Trophoblast cell (in vitro differentiated cells and primary cell): ENCODE data around the gene CDK7. TPM values are rescaled to one million over a fixed set of nuclear protein-coding genes. Genes with fewer than 3 reads are reported as not detected.

Experiments used
- DNase-seq, 2 donors: peaks; one replicate each; pipeline ENCODE4 v3.0.0-alpha.2; 2016
- H2AFZ ChIP-seq: 2 replicates; pipeline ENCODE4 v1.6.1; 2013; ENCODE audit warnings: low read length, moderate library complexity, mild to moderate bottlenecking; ENCODE audit not compliant: insufficient read depth, poor library complexity
- H2AK5ac ChIP-seq: 2 replicates; pipeline ENCODE4 v1.6.1; 2013; ENCODE audit warnings: mild to moderate bottlenecking, low read length
- H2BK120ac ChIP-seq: 2 replicates; pipeline ENCODE4 v1.6.1; 2013; ENCODE audit warnings: low read length, mild to moderate bottlenecking, moderate library complexity; ENCODE audit not compliant: insufficient read depth, poor library complexity
- H2BK12ac ChIP-seq: 2 replicates; pipeline ENCODE4 v1.6.1; 2013; ENCODE audit warnings: mild to moderate bottlenecking, low read length, moderate library complexity
- H2BK5ac ChIP-seq: 2 replicates; pipeline ENCODE4 v1.6.1; 2013; ENCODE audit warnings: low read length, low read depth, moderate library complexity, mild to moderate bottlenecking; ENCODE audit not compliant: poor library complexity
- H3K14ac ChIP-seq: 2 replicates; pipeline ENCODE4 v1.6.1; 2013; ENCODE audit warnings: mild to moderate bottlenecking, low read length
- H3K18ac ChIP-seq: 2 replicates; pipeline ENCODE4 v1.6.1; 2013; ENCODE audit warnings: mild to moderate bottlenecking, low read length
- H3K23ac ChIP-seq: 2 replicates; pipeline ENCODE4 v1.6.1; 2013; ENCODE audit warnings: low read length
- H3K27ac ChIP-seq: 2 replicates; pipeline ENCODE4 v1.5.1; 2013; ENCODE audit warnings: low read depth, mild to moderate bottlenecking, inconsistent platforms, low read length, moderate library complexity
- H3K27me3 ChIP-seq: 2 replicates; pipeline ENCODE4 v1.6.1; 2013; ENCODE audit warnings: inconsistent platforms, mild to moderate bottlenecking, low read length, moderate library complexity; ENCODE audit not compliant: insufficient read depth
- H3K36me3 ChIP-seq, 2 experiments: 1 replicate in 1 of 2; 2 replicates in 1 of 2; pipeline ENCODE4 v1.6.1; 2013; ENCODE audit warnings: low read length in 2 of 2, mild to moderate bottlenecking in 2 of 2, moderate library complexity in 1 of 2; ENCODE audit not compliant: insufficient read depth in 2 of 2, control insufficient read depth in 1 of 2
- H3K4ac ChIP-seq: 2 replicates; pipeline ENCODE4 v1.6.1; 2013; ENCODE audit warnings: low read depth, mild to moderate bottlenecking, low read length, moderate library complexity
- H3K4me1 ChIP-seq, 2 experiments: 1 replicate in 1 of 2; 2 replicates in 1 of 2; pipeline ENCODE4 v1.6.1; 2013; ENCODE audit warnings: low read length in 2 of 2, mild to moderate bottlenecking in 2 of 2, moderate library complexity in 1 of 2; ENCODE audit not compliant: insufficient read depth in 2 of 2, control insufficient read depth in 1 of 2
- H3K4me2 ChIP-seq: 2 replicates; pipeline ENCODE4 v1.6.1; 2013; ENCODE audit warnings: inconsistent platforms, mild to moderate bottlenecking, low read length, moderate library complexity
- H3K4me3 ChIP-seq: 2 replicates; pipeline ENCODE4 v1.5.1; 2013; ENCODE audit warnings: mild to moderate bottlenecking, low read depth, low read length, inconsistent platforms
- H3K79me1 ChIP-seq: one replicate; pipeline ENCODE4 v1.6.1; 2013; ENCODE audit warnings: low read length
- H3K79me2 ChIP-seq: 2 replicates; pipeline ENCODE4 v1.6.1; 2013; ENCODE audit warnings: low read length, mild to moderate bottlenecking; ENCODE audit not compliant: control insufficient read depth, insufficient read depth, poor library complexity
- H3K9ac ChIP-seq: 2 replicates; pipeline ENCODE4 v1.6.1; 2013; ENCODE audit warnings: mild to moderate bottlenecking, low read length
- H3K9me3 ChIP-seq: 2 replicates; pipeline ENCODE4 v1.6.1; 2013; ENCODE audit warnings: low read depth, mild to moderate bottlenecking, control low read depth, inconsistent platforms, low read length; ENCODE audit not compliant: insufficient read depth
- H4K12ac ChIP-seq: 2 replicates; pipeline ENCODE4 v1.6.1; 2013; ENCODE audit warnings: low read depth, mild to moderate bottlenecking, low read length, moderate library complexity
- H4K8ac ChIP-seq: 2 replicates; pipeline ENCODE4 v1.6.1; 2013; ENCODE audit warnings: low read depth, mild to moderate bottlenecking, low read length, moderate library complexity
- H4K91ac ChIP-seq: one replicate; pipeline ENCODE4 v1.6.1; 2013; ENCODE audit warnings: low read depth, mild to moderate bottlenecking, low read length, moderate library complexity
- WGBS: extraction: QIAGEN DNeasy Blood & Tissue Kit; methylation state at CpG from one replicate; pipeline ENCODE4 v1.1.7; 2013; ENCODE audit warnings: missing lambda C conversion rate; ENCODE audit not compliant: insufficient read length, insufficient coverage; ENCODE audit errors: extremely low coverage; 5-methylcytosine and 5-hydroxymethylcytosine counted together
- polyA plus RNA-seq: library from polyadenylated mRNA; stranded (reverse); fragments of 200-250 nt; gene quantifications from 2 replicates; pipeline ENCODE4 v1.2.3, GENCODE V29; 2013

Gene CDK7
- polyA plus RNA-seq: 112 and 122 TPM in 2 replicates

DNA sequence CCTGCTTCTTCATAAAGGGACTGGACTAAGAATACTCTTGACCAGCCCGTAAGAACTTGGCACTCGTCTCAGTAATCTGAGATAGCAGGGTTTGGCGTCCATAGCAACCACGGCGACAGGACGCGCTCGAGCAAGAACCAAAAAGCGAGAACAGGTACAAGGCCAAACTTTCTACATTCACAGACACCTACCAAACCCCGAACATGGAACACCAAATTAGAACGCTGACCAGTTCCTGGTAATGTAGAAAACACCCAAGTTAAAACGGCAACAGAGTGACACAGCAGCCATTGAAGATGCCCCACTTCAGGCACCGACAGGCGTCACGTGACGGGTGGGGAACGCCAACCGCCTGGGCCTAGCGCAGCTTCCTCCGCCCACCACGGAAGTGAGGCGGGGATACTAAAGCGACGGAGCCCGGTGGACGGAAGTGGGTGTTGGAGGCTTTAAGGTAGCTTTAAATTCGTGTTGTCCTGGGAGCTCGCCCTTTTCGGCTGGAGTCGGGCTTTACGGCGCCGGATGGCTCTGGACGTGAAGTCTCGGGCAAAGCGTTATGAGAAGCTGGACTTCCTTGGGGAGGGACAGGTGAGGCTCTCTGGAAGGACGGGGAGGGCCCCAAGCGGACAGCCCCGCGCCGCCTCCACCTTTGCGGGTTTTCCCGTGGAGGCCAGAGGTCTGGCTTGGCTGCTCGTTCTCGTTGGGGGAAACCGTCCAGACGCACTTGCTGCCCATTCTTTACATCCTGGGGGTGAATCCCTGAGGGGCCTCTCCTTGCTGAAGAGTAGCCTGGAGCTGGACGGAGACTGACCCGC lies at the start of gene CDK7:
CDK7 (plus strand) TSS at position 430 of the 812 bp plus-strand sequence; CDS start at position 520, 90 bp downstream.
- H3K4me2 ChIP-seq: peak within 1 kb of the TSS; percentile 87
- H3K36me3 ChIP-seq: peaks cover 3 to 7% of the 10 kb centered on the region in 2 experiments
- DNase-seq: peak; percentile 94 to 97
- H3K18ac ChIP-seq: peak within 1 kb of the TSS; percentile 92
- peaks cover 9% of the 10 kb centered on the region for H3K79me2 ChIP-seq
- peak within 1 kb of the TSS; percentile 81 for H2AFZ ChIP-seq
- peak within 1 kb of the TSS; percentile 2 for H2BK120ac ChIP-seq
- no peaks in the 10 kb centered on the region for H3K27me3 ChIP-seq
- H3K4me1 ChIP-seq: no peaks in the 10 kb centered on the region
- H4K8ac ChIP-seq: peak within 1 kb of the TSS; percentile 90
- H3K14ac ChIP-seq: peak within 1 kb of the TSS; percentile 71
- peak within 1 kb of the TSS; percentile 84 for H3K27ac ChIP-seq
- peak within 1 kb of the TSS; percentile 89 for H3K4me3 ChIP-seq
- no peak within 1 kb of the TSS for H2AK5ac ChIP-seq
- no CpG with 5 or more reads among the region's 49 CpGs for WGBS
- H3K4ac ChIP-seq: peak within 1 kb of the TSS; percentile 74
- peak within 1 kb of the TSS; percentile 75 for H4K91ac ChIP-seq
- no peak within 1 kb of the TSS for H3K23ac ChIP-seq
- H4K12ac ChIP-seq: peak within 1 kb of the TSS; percentile 71
- H2BK5ac ChIP-seq: peak within 1 kb of the TSS; percentile 75
- no peaks in the 10 kb centered on the region for H3K9me3 ChIP-seq
- no peak within 1 kb of the TSS for H2BK12ac ChIP-seq
- peak within 1 kb of the TSS; percentile 86 for H3K9ac ChIP-seq
- peaks cover 4% of the 10 kb centered on the region for H3K79me1 ChIP-seq

DNA sequence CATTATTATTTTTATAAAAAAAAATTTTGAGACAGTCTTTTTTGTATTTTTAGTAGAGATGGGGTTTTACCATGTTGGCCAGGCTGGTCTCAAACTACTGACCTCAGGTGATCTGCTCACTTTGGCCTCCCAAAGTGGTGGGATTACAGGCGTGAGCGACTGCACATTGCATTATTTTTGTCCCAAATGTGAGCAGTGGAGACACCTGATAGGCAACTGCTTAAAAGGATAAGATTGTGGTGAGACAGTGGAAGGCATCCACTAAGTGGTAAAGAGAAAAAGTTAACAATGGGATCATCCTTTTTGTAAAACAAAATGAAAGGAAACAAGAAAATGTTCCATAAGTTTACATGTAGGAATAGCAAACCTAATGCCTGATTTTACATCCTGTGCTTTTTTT lies 47.3 kb upstream of the CDK7 start:
- Histone ChIP-seq H3K79me2 (peaks cover 6% of the 10 kb centered on the region), H3K79me1 (peaks cover 11% of the 10 kb centered on the region), H2AFZ (no peak overlapping the region), H2AK5ac (no peak overlapping the region), H2BK12ac (no peak overlapping the region), H3K4me1 (peaks cover 2 to 7% of the 10 kb centered on the region in 2 experiments), H3K4me3 (no peak overlapping the region), H4K12ac (no peak overlapping the region), H4K91ac (no peak overlapping the region), H2BK120ac (no peak overlapping the region), H3K4me2 (no peak overlapping the region), H3K9me3 (no peaks in the 10 kb centered on the region), H3K23ac (no peak overlapping the region), H3K18ac (no peak overlapping the region), H3K27me3 (no peaks in the 10 kb centered on the region), H2BK5ac (no peak overlapping the region), H3K14ac (no peak overlapping the region), H3K9ac (no peak overlapping the region), H3K27ac (no peak overlapping the region), H3K36me3 (no peaks in the 10 kb centered on the region), H3K4ac (no peak overlapping the region), H4K8ac (no peak overlapping the region)
- no CpG with 5 or more reads among the region's 2 CpGs for WGBS
- DNase-seq: no peak

DNA sequence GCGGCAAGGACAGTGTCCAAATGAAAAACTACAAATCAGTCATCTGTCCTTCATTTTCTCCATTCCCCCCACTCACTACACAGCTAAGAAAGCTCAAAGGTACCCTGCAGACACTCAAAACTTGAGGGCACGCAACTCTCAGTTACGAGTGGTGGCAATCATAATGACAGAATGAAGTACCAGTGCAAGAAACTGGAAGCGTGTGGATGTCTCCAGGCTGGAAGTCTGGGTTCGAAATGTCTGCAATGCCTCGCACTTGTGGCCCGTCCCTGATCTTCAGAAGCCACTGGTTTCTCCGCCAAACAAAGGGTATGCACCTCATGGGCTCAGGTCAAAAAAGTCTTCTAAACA lies 45.9 kb upstream of the CDK7 start:
- peak overlapping the region; percentile 78 for H3K4me3 ChIP-seq
- H3K4ac ChIP-seq: no peak overlapping the region
- H3K14ac ChIP-seq: peak overlapping the region; percentile 53
- no peak overlapping the region for H2BK12ac ChIP-seq
- peak overlapping the region; percentile 58 for H4K12ac ChIP-seq
- no peak overlapping the region for H3K23ac ChIP-seq
- H3K27me3 ChIP-seq: no peaks in the 10 kb centered on the region
- peak overlapping the region; percentile 87 for H2AFZ ChIP-seq
- H2BK5ac ChIP-seq: peak overlapping the region; percentile 61
- no peak for DNase-seq
- H3K36me3 ChIP-seq: peaks cover 3 to 4% of the 10 kb centered on the region in 2 experiments
- H3K27ac ChIP-seq: peak overlapping the region; percentile 22
- peak overlapping the region; percentile 91 for H4K8ac ChIP-seq
- no CpG with 5 or more reads among the region's 8 CpGs for WGBS
- H3K18ac ChIP-seq: peak overlapping the region; percentile 27
- H2AK5ac ChIP-seq: no peak overlapping the region
- H2BK120ac ChIP-seq: peak overlapping the region; percentile 54
- H3K9me3 ChIP-seq: no peaks in the 10 kb centered on the region
- H3K9ac ChIP-seq: peak overlapping the region; percentile 57
- H3K79me1 ChIP-seq: peaks cover 11% of the 10 kb centered on the region
- peak overlapping the region; percentile 86 for H3K4me2 ChIP-seq
- H4K91ac ChIP-seq: peak overlapping the region; percentile 32
- peaks cover 2 to 7% of the 10 kb centered on the region in 2 experiments for H3K4me1 ChIP-seq
- peaks cover 6% of the 10 kb centered on the region for H3K79me2 ChIP-seq

DNA sequence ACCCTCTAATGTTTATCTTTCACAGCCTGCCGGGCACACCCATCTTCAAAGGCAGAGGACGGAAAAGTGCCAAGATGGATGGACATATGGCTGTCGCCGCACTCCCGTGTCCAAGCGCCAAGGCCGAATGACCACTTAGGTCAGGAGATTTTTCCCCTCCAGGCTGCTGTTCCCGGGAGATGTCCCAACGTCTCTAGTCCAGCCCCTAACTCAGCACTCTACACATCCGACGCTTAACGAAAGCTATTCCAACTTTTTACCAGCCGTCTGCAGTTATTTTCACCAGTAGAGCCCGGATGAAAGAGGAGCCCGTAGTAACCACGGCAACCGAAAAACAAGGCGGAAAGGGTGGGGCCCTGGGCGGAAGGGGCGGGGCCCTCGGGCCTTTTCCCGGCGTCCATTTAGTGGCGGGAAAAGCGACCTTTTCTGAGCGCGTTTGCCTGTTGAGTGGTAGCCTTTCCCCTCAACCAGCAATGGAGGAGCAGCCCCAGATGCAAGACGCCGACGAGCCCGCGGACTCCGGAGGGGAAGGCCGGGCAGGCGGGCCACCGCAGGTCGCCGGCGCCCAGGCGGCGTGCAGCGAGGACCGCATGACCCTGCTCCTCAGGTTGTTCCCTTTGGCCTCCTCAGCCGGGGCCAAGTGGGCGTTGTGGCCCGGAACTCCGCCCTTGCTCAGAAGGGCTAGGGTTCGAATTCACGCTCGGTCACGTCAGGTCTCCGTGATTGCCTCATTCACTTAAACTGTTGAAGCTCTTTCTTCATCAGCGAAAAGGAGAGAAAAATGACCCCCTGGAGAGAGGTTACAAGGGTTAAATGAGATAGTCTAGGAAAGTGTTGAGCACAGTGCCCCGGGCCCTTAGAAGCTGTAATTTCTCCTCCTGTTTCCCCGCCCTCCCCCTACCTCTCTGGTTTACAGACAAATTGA lies 45.3 kb upstream of the CDK7 start, which contains the start of gene CENPH:
CENPH (plus strand) TSS at position 422 of the 925 bp plus-strand sequence; CDS start at position 474, 52 bp downstream.
- H3K4me3 ChIP-seq: peak within 1 kb of the TSS; percentile 93
- H4K12ac ChIP-seq: peak within 1 kb of the TSS; percentile 58
- H2AK5ac ChIP-seq: no peak within 1 kb of the TSS
- no CpG with 5 or more reads among the region's 55 CpGs for WGBS
- no peak within 1 kb of the TSS for H3K23ac ChIP-seq
- peak; percentile 93 to 98 for DNase-seq
- H3K18ac ChIP-seq: peak within 1 kb of the TSS; percentile 82
- H2BK12ac ChIP-seq: no peak within 1 kb of the TSS
- H3K14ac ChIP-seq: peak within 1 kb of the TSS; percentile 86
- peak within 1 kb of the TSS; percentile 71 for H2BK5ac ChIP-seq
- H3K36me3 ChIP-seq: peaks cover 5 to 6% of the 10 kb centered on the region in 2 experiments
- peak within 1 kb of the TSS; percentile 60 for H4K91ac ChIP-seq
- peak within 1 kb of the TSS; percentile 54 for H2BK120ac ChIP-seq
- H3K4ac ChIP-seq: peak within 1 kb of the TSS; percentile 13
- H3K27me3 ChIP-seq: no peaks in the 10 kb centered on the region
- H3K9ac ChIP-seq: peak within 1 kb of the TSS; percentile 88
- H2AFZ ChIP-seq: peak within 1 kb of the TSS; percentile 92
- H3K79me2 ChIP-seq: peaks cover 6% of the 10 kb centered on the region
- peaks cover 11% of the 10 kb centered on the region for H3K79me1 ChIP-seq
- H3K9me3 ChIP-seq: no peaks in the 10 kb centered on the region
- H3K27ac ChIP-seq: peak within 1 kb of the TSS; percentile 92
- peak within 1 kb of the TSS; percentile 91 for H4K8ac ChIP-seq
- H3K4me2 ChIP-seq: peak within 1 kb of the TSS; percentile 86
- peaks cover 2 to 7% of the 10 kb centered on the region in 2 experiments for H3K4me1 ChIP-seq
